HG03442 (cell line): ENCODE results near the gene DNTT.

Experiments
- ATAC-seq: cut with Tn5 transposase; IDR thresholded peaks from one replicate; pipeline ENCODE4 v1.9.1; 2021; ENCODE audit warnings: mild to moderate bottlenecking, moderate library complexity; ENCODE audit not compliant: unreplicated experiment

Gene DNTT

GRCh38 chr10:96304230-96304629 is at the start of gene DNTT:
TSS of gene DNTT (plus strand) at chr10:96304434. CDS start at chr10:96304498, 64 bp downstream.
- ATAC-seq = no peak

- ATAC-seq = no peak
Observed at GRCh38 chr10:96254976-96255375, 49.3 kb upstream of the DNTT start.

- ATAC-seq = no peak
Observed at GRCh38 chr10:96255549-96256333, 48.5 kb upstream of the DNTT start.

- no peak for ATAC-seq
Observed at GRCh38 chr10:96257944-96258343, 46.3 kb upstream of the DNTT start.

GRCh38 chr10:96259150-96259549 is 45.1 kb upstream of the DNTT start:
- no peak for ATAC-seq

DNA sequence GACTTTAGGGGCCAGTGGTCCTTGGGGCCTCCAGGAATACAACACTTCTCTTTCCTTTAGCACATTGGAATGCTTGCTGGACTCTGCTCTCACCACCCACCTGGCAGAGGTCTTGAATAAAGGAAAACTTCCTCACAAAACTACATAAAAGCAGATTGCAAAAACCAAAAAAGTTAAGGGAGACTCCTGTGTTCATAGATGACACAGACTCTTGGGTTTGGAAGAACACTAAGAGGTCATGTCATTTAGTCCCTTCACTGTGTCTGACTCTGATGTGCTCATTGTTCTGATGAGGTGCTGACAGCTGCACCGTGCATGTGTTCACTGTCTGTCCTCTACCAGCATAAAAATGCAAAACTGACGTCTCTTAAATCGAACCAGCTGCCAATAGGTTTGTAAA is 44.2 kb upstream of the DNTT start:
- ATAC-seq = no peak

DNA sequence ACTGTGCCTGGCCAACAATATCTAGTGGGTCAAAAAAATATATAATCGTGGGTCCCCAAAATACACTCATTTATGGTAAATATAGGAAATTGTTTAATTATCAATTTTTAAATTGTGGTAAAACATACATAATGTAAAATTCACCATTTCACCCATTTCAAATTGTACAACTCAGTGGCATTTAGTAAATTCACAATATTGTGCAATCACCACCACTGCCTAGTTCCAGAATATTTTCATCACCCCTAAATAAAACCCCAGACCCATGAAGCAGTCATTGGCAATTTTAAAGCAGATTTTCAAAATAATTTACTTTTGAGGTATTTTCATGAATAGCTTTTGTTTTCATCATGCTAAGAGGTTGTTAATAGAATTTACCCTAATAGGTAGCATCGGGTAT is 43.1 kb upstream of the DNTT start:
- no peak for ATAC-seq

GRCh38 chr10:96261930-96262329 is 42.3 kb upstream of the DNTT start:
- no peak for ATAC-seq

DNA sequence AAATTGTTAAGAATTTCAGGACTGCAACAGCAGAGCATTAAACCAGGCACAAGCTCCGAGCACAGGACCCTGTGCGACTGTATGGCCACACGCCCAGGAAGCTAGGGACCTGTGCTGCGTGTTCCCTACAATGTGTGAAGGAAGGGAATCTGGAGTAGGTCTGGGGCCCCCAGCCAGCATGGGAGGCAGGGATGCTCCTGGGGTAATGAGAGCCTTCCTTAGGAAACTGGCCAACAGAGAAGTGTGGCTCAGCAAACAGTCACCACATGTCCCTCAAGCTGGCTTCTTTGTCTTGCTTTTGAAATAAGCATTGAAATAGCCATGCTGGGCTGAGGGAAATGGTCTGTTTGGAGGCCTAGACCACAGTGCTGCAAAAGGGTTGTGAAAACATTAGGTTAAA is 41.1 kb upstream of the DNTT start:
- ATAC-seq = no peak

GRCh38 chr10:96263669-96264068 is 40.6 kb upstream of the DNTT start:
- ATAC-seq = no peak

- ATAC-seq = no peak
Observed at GRCh38 chr10:96264938-96265337, 39.3 kb upstream of the DNTT start.

DNA sequence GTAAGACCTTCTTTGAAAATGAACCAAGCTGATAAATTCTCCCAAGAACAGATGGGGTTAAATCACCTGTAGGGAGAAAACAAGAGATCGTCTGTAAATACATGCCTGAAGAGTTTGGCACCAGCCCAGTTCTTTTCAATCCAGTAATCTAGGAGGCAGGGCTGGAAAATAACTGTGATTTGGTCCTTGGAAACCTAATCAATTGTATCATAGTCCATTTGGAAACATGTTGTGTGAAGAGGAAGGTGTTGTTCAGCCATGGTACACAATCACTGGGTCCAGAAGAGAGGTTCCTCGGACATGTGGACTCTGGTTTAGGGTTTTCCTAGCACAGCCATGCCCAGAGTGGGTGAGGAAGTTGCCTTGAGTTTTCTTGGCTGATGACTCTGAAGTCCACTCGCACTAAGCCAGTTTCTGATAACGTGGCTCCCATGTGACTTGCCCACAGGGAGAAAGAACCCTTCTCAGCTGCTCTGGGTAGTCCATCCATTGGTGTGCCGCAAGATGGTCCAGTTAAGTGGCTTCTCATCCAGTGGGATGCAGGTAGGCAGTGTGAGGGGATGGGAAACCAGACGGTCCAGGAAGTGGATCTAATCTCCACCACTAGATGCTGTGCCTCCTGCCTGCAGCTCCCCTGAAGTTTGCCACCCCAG is 38.0 kb upstream of the DNTT start:
- ATAC-seq = no peak

- no peak for ATAC-seq
Observed at GRCh38 chr10:96267234-96267705, 37.0 kb upstream of the DNTT start.

GRCh38 chr10:96268341-96268909 is 35.8 kb upstream of the DNTT start:
- ATAC-seq = no peak

DNA sequence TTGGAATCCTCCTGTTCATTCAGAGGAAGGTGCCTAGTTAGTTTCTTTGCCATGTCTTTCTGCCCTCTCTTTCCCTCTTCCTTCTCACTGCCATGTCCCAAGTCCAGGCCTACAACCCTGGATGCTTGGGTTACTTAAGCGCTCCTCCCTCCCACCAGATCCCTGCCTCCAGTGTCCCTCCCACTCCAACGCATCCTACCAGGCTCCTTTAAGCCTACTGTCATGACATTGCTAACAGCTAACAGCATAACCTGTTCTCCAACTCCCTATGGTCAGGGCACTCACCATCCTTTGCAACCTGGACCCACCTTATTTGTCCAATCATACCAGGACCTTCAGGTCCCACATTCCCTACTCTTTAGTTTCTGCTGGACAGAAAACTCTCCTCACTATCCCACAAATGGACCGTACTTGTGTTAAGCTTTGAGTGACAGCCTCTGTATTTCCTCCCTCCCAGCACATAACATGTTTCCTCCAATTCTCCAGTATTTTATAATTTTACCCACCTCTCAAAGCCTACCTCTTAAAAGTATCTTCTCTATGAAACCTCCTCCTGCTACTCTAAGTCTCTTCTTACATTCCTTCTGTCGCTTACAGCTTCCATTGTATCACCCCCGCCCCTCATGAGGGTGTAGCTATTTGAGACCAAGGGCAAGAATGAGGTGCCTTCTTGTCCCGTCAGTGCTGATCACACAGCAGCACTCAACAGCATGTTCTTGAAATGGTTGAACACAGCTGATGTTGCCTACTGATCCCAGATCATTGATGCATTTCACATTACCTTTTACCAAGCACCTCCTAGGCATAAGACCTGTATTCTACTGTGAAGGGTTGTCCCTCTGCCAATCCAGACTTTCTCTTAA is 34.6 kb upstream of the DNTT start:
- no peak for ATAC-seq

GRCh38 chr10:96270571-96270970 is 33.7 kb upstream of the DNTT start:
- no peak for ATAC-seq

- ATAC-seq = peak; percentile 73
Observed at GRCh38 chr10:96271016-96271815, 33.0 kb upstream of the DNTT start, which contains the start of gene BLNK. TSS of gene BLNK (minus strand) at chr10:96271569. CDS start at chr10:96271398, 171 bp downstream.

GRCh38 chr10:96272316-96273280 is 31.6 kb upstream of the DNTT start:
- no peak for ATAC-seq
